Karpas-422 (cell line): ENCODE results near the gene KRT7. TPM values are rescaled to one million over a fixed set of nuclear protein-coding genes. Genes with fewer than 3 reads are reported as not detected.

Source experiments
- DNase-seq: peaks from one replicate; pipeline ENCODE4 v3.0.0-alpha.2; 2015
- H2AFZ ChIP-seq: fragments of 200-600 bp; sonication (generic); 2 replicates; pipeline ENCODE4 v1.6.1; 2014; ENCODE audit warnings: antibody characterized with exemption, low read length, mixed read lengths
- H3K27ac ChIP-seq: fragments of 200-600 bp; sonication (generic); 2 replicates; pipeline ENCODE4 v1.5.1; 2014; ENCODE audit warnings: mild to moderate bottlenecking, low read length, moderate library complexity
- H3K27me3 ChIP-seq: fragments of 200-600 bp; sonication (generic); 2 replicates; pipeline ENCODE4 v1.6.1; 2014; ENCODE audit warnings: low read length, mixed read lengths
- H3K36me3 ChIP-seq: fragments of 200-600 bp; sonication (generic); 2 replicates; pipeline ENCODE4 v1.6.1; 2014; ENCODE audit warnings: low read length, mixed read lengths; ENCODE audit not compliant: insufficient read depth
- H3K4me1 ChIP-seq: fragments of 200-600 bp; sonication (generic); 2 replicates; pipeline ENCODE4 v1.6.1; 2014; ENCODE audit warnings: mild to moderate bottlenecking, low read length, mixed read lengths
- H3K4me2 ChIP-seq: fragments of 200-600 bp; sonication (generic); 2 replicates; pipeline ENCODE4 v1.6.1; 2014; ENCODE audit warnings: low read length, low read depth, mild to moderate bottlenecking; ENCODE audit not compliant: poor library complexity, severe bottlenecking
- H3K4me3 ChIP-seq: fragments of 200-600 bp; sonication (generic); 2 replicates; pipeline ENCODE4 v1.5.1; 2014; ENCODE audit warnings: mild to moderate bottlenecking, antibody characterized with exemption, low read length, mixed read lengths
- H3K79me2 ChIP-seq: fragments of 200-600 bp; sonication (generic); 2 replicates; pipeline ENCODE4 v1.6.1; 2014; ENCODE audit warnings: mild to moderate bottlenecking, low read length, mixed read lengths
- H3K9ac ChIP-seq: fragments of 200-600 bp; sonication (generic); 2 replicates; pipeline ENCODE4 v1.6.0; 2014; ENCODE audit warnings: low read length
- H3K9me2 ChIP-seq: fragments of 200-600 bp; sonication (generic), shearing (Covaris generic); replicated peaks from 2 replicates; pipeline ENCODE4 v1.6.0; 2014; ENCODE audit warnings: mild to moderate bottlenecking, low read length, moderate library complexity; ENCODE audit not compliant: insufficient read depth
- H3K9me3 ChIP-seq: fragments of 300-700, 200-600 bp; sonication (generic); 2 replicates; pipeline ENCODE4 v1.6.1; 2014; ENCODE audit warnings: low read length, mixed read lengths
- H4K20me1 ChIP-seq: fragments of 200-600 bp; sonication (generic); 2 replicates; pipeline ENCODE4 v1.6.1; 2014; ENCODE audit warnings: mild to moderate bottlenecking, antibody characterized with exemption, low read length, low read depth; ENCODE audit not compliant: insufficient read depth
- total RNA-seq: library from RNA; depleted of rRNA; stranded (reverse); fragments of >200 nt; shearing (Covaris generic); gene quantifications from 2 replicates; pipeline ENCODE4 v1.2.3, GENCODE V29; 2014; ENCODE audit warnings: low replicate concordance

Gene KRT7
- total RNA-seq, 1 experiment from 2014 or later = not detected

GRCh38 chr12:52208424-52209165 is 24.4 kb upstream of the KRT7 start:
- H3K9ac ChIP-seq = no peak overlapping the region
- H3K4me1 ChIP-seq = 0 out of 2 replicates have a peak, but pooled peaks cover under 1% of the 10 kb centered on the region

GRCh38 chr12:52209321-52209720 is 23.7 kb upstream of the KRT7 start:
- Histone ChIP-seq H3K9me2 (no peaks in the 10 kb centered on the region), H3K79me2 (no peaks in the 10 kb centered on the region), H3K27me3 (no peaks in the 10 kb centered on the region), H4K20me1 (no peaks in the 10 kb centered on the region), H3K36me3 (no peaks in the 10 kb centered on the region), H3K27ac (no peak overlapping the region), H3K4me2 (no peak overlapping the region), H2AFZ (no peak overlapping the region), H3K9me3 (no peaks in the 10 kb centered on the region), H3K9ac (no peak overlapping the region), H3K4me3 (no peak overlapping the region), H3K4me1 (0 out of 2 replicates have a peak, but pooled peaks cover 4% of the 10 kb centered on the region)
- no peak for DNase-seq

More at GRCh38 chr12:52208424-52209165, 24.4 kb upstream of the KRT7 start:
- Histone ChIP-seq H3K79me2 (no peaks in the 10 kb centered on the region), H3K27ac (no peak overlapping the region), H3K9me2 (no peaks in the 10 kb centered on the region), H3K36me3 (no peaks in the 10 kb centered on the region), H3K4me3 (no peak overlapping the region), H2AFZ (no peak overlapping the region), H3K27me3 (no peaks in the 10 kb centered on the region), H3K9me3 (no peaks in the 10 kb centered on the region), H4K20me1 (no peaks in the 10 kb centered on the region), H3K4me2 (no peak overlapping the region)
- DNase-seq = no peak

- Histone ChIP-seq H3K9me3 (no peaks in the 10 kb centered on the region), H3K36me3 (no peaks in the 10 kb centered on the region), H3K4me2 (no peak overlapping the region)
These were observed 22.7 kb upstream of the KRT7 start for GRCh38 chr12:52210186-52210924.

GRCh38 chr12:52210925-52211650 is 22.0 kb upstream of the KRT7 start:
- no peaks in the 10 kb centered on the region for H3K9me2 ChIP-seq
- no peaks in the 10 kb centered on the region for H3K27me3 ChIP-seq
- 0 out of 2 replicates have a peak, but pooled peaks cover 4% of the 10 kb centered on the region for H3K4me1 ChIP-seq
- DNase-seq = no peak
- no peaks in the 10 kb centered on the region for H3K9me3 ChIP-seq
- no peaks in the 10 kb centered on the region for H4K20me1 ChIP-seq
- H3K9ac ChIP-seq = no peak overlapping the region
- no peak overlapping the region for H3K4me2 ChIP-seq
- no peaks in the 10 kb centered on the region for H3K79me2 ChIP-seq
- H3K4me3 ChIP-seq = no peak overlapping the region
- H2AFZ ChIP-seq = no peak overlapping the region
- no peaks in the 10 kb centered on the region for H3K36me3 ChIP-seq
- H3K27ac ChIP-seq = no peak overlapping the region

More at GRCh38 chr12:52210186-52210924, 22.7 kb upstream of the KRT7 start:
- Histone ChIP-seq H4K20me1 (no peaks in the 10 kb centered on the region), H3K27me3 (no peaks in the 10 kb centered on the region), H3K27ac (no peak overlapping the region), H3K4me1 (0 out of 2 replicates have a peak, but pooled peaks cover 4% of the 10 kb centered on the region), H3K9me2 (no peaks in the 10 kb centered on the region), H2AFZ (no peak overlapping the region), H3K79me2 (no peaks in the 10 kb centered on the region), H3K9ac (no peak overlapping the region), H3K4me3 (no peak overlapping the region)
- DNase-seq = no peak

GRCh38 chr12:52211716-52212585 is 21.1 kb upstream of the KRT7 start:
- no peak overlapping the region for H3K9ac ChIP-seq
- no peak for DNase-seq
- no peak overlapping the region for H3K4me2 ChIP-seq
- H3K27ac ChIP-seq = no peak overlapping the region
- no peak overlapping the region for H2AFZ ChIP-seq
- H3K4me3 ChIP-seq = no peak overlapping the region
- H3K4me1 ChIP-seq = 0 out of 2 replicates have a peak, but pooled peaks cover 4% of the 10 kb centered on the region
- H3K79me2 ChIP-seq = no peaks in the 10 kb centered on the region
- no peaks in the 10 kb centered on the region for H3K9me3 ChIP-seq
- H3K36me3 ChIP-seq = no peaks in the 10 kb centered on the region
- no peaks in the 10 kb centered on the region for H3K9me2 ChIP-seq
- H3K27me3 ChIP-seq = no peaks in the 10 kb centered on the region
- no peaks in the 10 kb centered on the region for H4K20me1 ChIP-seq

GRCh38 chr12:52212701-52213563 is 20.1 kb upstream of the KRT7 start:
- Histone ChIP-seq H3K4me1 (0 out of 2 replicates have a peak, but pooled peaks cover 4% of the 10 kb centered on the region), H3K9ac (no peak overlapping the region), H2AFZ (no peak overlapping the region), H3K36me3 (no peaks in the 10 kb centered on the region), H3K27ac (no peak overlapping the region), H3K9me2 (no peaks in the 10 kb centered on the region), H3K27me3 (no peaks in the 10 kb centered on the region), H3K79me2 (no peaks in the 10 kb centered on the region), H3K4me2 (no peak overlapping the region), H3K4me3 (no peak overlapping the region), H3K9me3 (no peaks in the 10 kb centered on the region), H4K20me1 (no peaks in the 10 kb centered on the region)
- no peak for DNase-seq
